ENCODE results near the gene VAV2. TPM values are rescaled to one million over a fixed set of nuclear protein-coding genes. Genes with fewer than 3 reads are reported as not detected.

The VAV2 gene
- total RNA-seq, 1 donor from 2014 or later, result 18.7 TPM

DNA sequence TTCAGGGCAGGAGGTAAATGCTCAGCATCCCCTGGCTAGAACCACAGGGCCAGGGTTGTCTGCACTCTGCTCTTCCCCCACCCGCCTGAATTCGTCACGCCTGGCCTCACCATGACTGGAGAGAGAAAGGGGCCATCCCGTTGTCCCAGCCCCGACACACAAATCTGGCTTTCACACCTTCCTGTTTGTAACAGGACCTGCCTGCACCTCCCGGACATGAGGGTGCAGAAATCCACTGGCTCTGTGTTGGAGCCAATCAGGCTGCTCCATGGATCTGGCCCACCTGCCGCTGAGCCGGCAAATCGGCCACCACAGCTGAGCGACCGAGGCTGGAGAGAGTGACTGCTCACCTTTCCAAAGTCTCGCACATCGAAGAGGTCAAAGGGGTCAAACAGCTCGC, 53.4 kb downstream of the VAV2 start:
- H3K4me3 ChIP-seq (ENCODE audit: low read depth, low read length), result no peak overlapping the region
- TF ChIP-seq, protein P1, sequence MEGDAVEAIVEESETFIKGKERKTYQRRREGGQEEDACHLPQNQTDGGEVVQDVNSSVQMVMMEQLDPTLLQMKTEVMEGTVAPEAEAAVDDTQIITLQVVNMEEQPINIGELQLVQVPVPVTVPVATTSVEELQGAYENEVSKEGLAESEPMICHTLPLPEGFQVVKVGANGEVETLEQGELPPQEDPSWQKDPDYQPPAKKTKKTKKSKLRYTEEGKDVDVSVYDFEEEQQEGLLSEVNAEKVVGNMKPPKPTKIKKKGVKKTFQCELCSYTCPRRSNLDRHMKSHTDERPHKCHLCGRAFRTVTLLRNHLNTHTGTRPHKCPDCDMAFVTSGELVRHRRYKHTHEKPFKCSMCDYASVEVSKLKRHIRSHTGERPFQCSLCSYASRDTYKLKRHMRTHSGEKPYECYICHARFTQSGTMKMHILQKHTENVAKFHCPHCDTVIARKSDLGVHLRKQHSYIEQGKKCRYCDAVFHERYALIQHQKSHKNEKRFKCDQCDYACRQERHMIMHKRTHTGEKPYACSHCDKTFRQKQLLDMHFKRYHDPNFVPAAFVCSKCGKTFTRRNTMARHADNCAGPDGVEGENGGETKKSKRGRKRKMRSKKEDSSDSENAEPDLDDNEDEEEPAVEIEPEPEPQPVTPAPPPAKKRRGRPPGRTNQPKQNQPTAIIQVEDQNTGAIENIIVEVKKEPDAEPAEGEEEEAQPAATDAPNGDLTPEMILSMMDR (conservative IDR thresholded peaks at IDR 0.05; ENCODE audit: low read depth, low read length), result no peak
- DNase-seq (ENCODE audit: low read depth), result no peak

GRCh38 chr9:133938086-133938485, 54.0 kb downstream of the VAV2 start:
- DNase-seq (ENCODE audit: low read depth), result no peak
- TF ChIP-seq, protein P1 (conservative IDR thresholded peaks at IDR 0.05; ENCODE audit: low read depth, low read length), result no peak
- no peak overlapping the region for H3K4me3 ChIP-seq (ENCODE audit: low read depth, low read length)

DNA sequence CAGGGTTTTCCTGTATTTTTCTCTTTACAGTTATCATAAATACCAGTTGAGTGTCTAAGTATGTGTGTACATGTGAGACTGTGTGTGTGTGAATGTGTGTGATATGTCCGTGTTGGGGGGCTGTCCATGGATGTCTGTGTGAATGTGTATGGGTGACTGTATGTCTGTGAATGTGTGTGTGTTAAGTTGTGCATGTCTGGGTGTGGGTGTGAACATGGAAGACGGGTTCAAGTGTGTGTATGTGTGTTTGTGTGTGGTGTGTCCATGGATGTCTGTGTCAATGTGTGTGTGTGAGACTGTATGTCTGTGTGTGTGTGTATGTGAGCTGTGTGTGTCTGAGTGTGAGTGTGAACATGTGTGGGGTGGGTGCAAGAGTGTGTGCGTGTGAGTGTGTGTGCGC, 55.0 kb downstream of the VAV2 start:
- DNase-seq (ENCODE audit: low read depth), result no peak
- no peak overlapping the region for H3K4me3 ChIP-seq (ENCODE audit: low read depth, low read length)
- TF ChIP-seq, protein P1 (conservative IDR thresholded peaks at IDR 0.05; ENCODE audit: low read depth, low read length), result no peak

GRCh38 chr9:133935328-133936005, 56.7 kb downstream of the VAV2 start:
- DNase-seq (ENCODE audit: low read depth), result no peak
- H3K4me3 ChIP-seq (ENCODE audit: low read depth, low read length), result no peak overlapping the region

GRCh38 chr9:133934482-133935232, 57.5 kb downstream of the VAV2 start:
- DNase-seq (ENCODE audit: low read depth), result no peak
- TF ChIP-seq, protein P1 (conservative IDR thresholded peaks at IDR 0.05; ENCODE audit: low read depth, low read length), result no peak
- no peak overlapping the region for H3K4me3 ChIP-seq (ENCODE audit: low read depth, low read length)

More at GRCh38 chr9:133935328-133936005, 56.7 kb downstream of the VAV2 start:
- TF ChIP-seq, protein P1 (conservative IDR thresholded peaks at IDR 0.05; ENCODE audit: low read depth, low read length), result peak; percentile 38

- TF ChIP-seq, protein P1 (conservative IDR thresholded peaks at IDR 0.05; ENCODE audit: low read depth, low read length), result no peak
Measured at GRCh38 chr9:133933426-133934026, 58.6 kb downstream of the VAV2 start.

More at GRCh38 chr9:133933426-133934026, 58.6 kb downstream of the VAV2 start:
- no peak for DNase-seq (ENCODE audit: low read depth)
- no peak overlapping the region for H3K4me3 ChIP-seq (ENCODE audit: low read depth, low read length)

All from epithelial cell of proximal tubule (primary cell).